ENCODE measurements around the gene OSBP2.
A peak's percentile ranks its signal among the peaks of the same experiment; 100 is the strongest.
"Not testable (repeated sequence)": the region's sequence is repeated elsewhere in the genome, so short reads cannot be mapped to it uniquely, and the experiment has no call there.

The OSBP2 gene, protein sequence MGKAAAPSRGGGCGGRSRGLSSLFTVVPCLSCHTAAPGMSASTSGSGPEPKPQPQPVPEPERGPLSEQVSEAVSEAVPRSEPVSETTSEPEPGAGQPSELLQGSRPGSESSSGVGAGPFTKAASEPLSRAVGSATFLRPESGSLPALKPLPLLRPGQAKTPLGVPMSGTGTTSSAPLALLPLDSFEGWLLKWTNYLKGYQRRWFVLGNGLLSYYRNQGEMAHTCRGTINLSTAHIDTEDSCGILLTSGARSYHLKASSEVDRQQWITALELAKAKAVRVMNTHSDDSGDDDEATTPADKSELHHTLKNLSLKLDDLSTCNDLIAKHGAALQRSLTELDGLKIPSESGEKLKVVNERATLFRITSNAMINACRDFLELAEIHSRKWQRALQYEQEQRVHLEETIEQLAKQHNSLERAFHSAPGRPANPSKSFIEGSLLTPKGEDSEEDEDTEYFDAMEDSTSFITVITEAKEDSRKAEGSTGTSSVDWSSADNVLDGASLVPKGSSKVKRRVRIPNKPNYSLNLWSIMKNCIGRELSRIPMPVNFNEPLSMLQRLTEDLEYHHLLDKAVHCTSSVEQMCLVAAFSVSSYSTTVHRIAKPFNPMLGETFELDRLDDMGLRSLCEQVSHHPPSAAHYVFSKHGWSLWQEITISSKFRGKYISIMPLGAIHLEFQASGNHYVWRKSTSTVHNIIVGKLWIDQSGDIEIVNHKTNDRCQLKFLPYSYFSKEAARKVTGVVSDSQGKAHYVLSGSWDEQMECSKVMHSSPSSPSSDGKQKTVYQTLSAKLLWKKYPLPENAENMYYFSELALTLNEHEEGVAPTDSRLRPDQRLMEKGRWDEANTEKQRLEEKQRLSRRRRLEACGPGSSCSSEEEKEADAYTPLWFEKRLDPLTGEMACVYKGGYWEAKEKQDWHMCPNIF

DNA sequence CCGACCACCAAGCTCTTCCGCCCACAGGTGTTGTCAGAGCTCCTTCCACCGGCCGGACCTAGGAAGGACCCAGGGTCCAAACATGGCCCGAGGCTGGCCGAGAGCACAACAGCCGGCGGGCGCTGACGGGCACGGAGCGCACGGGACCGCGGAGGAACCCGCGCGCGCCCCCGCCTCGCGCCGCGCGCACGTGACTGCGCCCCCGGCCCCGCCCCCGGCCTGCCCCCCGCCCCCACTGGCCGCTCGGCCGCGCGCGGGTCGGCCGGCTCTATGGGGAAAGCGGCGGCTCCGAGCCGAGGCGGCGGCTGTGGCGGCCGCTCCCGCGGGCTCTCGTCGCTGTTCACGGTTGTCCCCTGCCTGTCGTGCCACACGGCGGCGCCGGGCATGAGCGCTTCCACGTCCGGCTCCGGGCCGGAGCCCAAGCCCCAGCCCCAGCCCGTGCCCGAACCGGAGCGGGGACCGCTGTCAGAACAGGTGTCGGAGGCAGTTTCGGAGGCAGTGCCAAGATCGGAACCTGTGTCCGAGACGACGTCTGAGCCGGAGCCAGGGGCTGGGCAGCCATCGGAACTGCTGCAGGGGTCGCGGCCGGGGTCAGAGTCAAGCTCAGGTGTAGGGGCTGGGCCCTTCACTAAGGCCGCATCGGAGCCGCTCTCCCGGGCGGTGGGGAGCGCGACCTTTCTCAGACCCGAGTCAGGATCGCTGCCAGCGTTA is at the start of gene OSBP2:
OSBP2 (plus strand) TSS at position 235 of the 711 bp plus-strand sequence; CDS start at position 271, 36 bp downstream.
- peak in 1 of 4 experiments; percentile 11 for DNase-seq

DNA sequence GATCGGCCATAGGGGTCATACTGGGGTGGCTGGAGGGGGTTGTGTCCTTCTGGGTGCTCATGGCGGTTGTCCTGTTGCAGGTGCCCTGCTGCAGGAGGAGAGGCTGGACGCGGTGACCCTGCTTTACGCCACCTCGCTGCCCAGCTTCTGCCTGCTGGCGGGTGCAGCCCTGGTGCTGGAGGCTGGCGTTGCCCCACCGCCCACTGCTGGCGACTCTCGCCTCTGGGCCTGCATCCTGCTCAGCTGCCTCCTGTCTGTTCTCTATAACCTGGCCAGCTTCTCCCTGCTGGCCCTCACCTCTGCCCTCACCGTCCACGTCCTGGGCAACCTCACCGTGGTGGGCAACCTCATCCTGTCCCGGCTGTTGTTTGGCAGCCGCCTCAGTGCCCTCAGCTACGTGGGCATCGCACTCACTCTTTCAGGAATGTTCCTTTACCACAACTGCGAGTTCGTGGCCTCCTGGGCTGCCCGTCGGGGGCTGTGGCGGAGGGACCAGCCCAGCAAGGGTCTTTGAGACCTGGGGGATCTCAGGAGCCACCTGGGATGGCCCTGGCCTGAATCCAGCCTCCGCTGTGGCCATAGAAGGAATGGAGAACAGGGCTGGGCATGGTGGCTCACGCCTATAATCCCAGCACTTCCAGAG is 48.0 kb upstream of the OSBP2 start:
- no peak for DNase-seq

GRCh38 chr22:30647536-30647935 is 47.1 kb upstream of the OSBP2 start:
- no peak for DNase-seq

DNA sequence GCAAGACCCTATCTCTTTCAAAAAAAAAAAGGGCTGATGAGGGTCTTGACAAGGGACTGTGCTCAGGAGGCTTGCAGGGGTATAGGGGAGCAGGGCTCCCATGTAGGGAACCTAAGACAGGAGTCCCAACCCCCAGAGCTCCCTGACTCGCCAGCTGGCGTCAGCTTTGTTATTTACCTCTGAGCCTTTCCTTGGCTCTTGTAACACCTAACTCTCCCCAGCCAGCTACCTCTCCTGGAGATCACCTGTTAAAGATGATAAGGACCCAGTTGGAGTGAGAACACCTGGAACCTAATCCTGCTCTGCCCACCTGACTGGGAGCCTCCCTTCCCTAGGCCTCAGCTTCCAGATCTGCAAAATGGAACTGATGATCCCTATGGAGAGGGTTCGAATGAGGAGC is 45.8 kb upstream of the OSBP2 start:
- DNase-seq = no peak

- peak; percentile 40 to 64 (median 55) for DNase-seq
Measured at GRCh38 chr22:30649430-30650007, 45.2 kb upstream of the OSBP2 start.

DNA sequence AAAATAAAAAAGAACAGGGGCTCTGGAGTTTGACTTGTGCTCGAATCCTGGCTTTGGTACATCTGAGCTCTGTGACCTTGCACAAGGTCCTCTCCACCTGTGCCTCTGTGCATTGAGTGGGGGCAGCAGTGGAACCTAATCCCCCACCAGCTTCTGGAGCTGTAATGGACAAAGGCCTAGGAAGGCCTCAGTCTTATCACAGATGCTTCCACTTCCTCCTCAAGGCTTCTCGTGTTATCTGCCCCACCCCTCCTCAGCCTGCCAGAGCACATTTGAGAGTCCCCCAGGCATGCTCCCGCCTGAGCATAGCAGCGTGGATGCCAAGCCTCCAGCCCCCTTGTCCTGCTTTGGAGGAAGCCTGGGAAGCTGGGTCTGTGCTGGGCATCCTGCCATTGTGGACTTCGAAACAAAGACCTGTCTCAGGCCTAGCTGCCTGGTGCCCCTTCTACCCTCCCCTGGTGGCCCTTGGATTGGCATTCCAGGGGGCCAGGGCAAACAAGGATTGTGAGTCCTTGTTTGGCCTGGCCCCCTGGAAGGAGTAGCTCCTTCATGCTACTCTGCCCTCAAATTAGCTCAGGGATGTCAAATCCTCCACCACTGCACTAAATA is 44.1 kb upstream of the OSBP2 start:
- no peak for DNase-seq

DNA sequence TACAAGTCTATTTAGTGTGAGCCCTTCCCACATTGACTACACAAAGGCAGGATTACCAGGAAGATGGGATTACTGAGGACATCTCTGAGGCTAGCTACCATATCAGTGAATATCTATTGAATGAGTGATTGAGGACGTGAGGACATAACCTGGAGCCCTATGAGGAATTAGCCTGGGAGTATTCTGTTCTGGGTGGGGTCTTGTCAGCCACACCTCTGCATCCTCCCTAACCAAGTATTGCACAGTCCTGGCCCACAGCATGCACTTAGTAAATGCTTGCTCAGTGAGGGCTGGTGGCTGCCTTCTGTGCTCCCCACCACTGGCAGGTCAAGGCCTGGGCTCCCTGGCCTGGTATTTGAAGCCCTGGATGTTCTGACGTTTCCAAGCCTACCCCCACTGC is 41.8 kb upstream of the OSBP2 start:
- DNase-seq = no peak

- DNase-seq = no peak
Measured at GRCh38 chr22:30654361-30654760, 40.3 kb upstream of the OSBP2 start.

- DNase-seq = no peak
Measured at GRCh38 chr22:30655532-30655931, 39.1 kb upstream of the OSBP2 start.

GRCh38 chr22:30662040-30662439 is 32.6 kb upstream of the OSBP2 start:
- DNase-seq = no peak

GRCh38 chr22:30664798-30665197 is 29.9 kb upstream of the OSBP2 start:
- no peak for DNase-seq

DNA sequence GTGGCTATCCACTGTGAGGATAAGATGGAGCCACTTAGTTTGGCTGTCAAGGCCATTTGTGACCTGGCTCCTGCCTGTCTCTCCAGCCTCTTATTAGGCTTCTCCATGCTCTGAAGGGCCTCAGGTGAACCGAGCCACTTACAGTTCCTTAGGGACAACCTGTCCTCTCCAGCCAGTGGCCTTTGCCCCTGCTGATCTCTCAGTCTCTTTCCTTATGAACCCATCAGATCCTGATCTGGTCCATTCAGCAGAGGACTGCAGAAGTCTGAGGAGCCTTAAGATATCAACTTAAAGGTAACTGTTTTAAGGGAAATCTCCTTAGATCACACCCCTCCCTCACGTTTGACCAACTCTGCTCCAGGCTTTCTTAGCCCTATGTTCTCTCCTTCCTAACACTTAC is 29.4 kb upstream of the OSBP2 start:
- DNase-seq = no peak

DNA sequence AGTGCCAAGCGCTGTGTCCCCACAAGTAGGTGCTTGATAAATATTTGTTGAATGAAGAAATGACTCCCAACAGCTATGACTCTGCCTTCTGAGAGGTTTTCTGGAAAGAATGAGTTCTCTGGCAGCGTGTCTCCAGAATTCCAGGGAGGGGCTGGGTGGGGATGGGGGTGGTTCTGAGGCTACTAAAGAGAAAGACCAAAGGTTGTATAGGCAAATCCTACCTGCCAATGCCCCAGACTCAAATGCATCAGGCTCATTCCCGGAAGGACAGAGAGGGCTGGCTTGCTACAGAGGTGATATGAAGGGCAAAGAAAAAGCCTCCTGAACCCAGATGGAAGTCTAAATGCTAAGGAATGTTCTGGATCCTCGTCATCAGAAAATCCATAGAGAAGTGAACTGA is 28.9 kb upstream of the OSBP2 start:
- DNase-seq = no peak

GRCh38 chr22:30667107-30667493 is 27.6 kb upstream of the OSBP2 start:
- no peak for DNase-seq

- peak; percentile 84 to 92 (median 86) for DNase-seq
Measured at GRCh38 chr22:30667494-30668385, 26.9 kb upstream of the OSBP2 start, which contains the start of gene DUSP18. TSS of gene DUSP18 (minus strand) at chr22:30667875. CDS start at chr22:30664003, 3,872 bp downstream.

- no peak for DNase-seq
Measured at GRCh38 chr22:30668386-30668710, 26.3 kb upstream of the OSBP2 start.

DNA sequence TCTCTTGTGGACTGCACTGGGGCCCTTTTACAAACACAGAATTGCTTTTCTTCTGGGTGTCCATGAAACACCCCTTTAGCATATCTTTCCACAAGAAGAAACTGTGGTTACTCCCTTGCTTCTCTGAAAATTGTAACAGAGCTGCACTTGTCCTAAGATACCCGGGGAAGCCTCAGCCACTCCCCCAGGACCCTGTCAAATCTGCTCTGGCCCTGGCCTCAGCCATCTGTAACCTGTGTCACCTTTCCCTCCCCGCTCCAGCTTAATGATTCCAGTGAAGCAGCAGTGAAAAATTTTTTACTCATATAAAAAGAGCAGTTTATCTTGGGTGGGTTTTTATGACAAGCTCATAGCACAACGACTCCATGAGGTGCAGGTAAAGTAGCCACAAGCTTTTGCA is 23.6 kb upstream of the OSBP2 start:
- DNase-seq = no peak

DNA sequence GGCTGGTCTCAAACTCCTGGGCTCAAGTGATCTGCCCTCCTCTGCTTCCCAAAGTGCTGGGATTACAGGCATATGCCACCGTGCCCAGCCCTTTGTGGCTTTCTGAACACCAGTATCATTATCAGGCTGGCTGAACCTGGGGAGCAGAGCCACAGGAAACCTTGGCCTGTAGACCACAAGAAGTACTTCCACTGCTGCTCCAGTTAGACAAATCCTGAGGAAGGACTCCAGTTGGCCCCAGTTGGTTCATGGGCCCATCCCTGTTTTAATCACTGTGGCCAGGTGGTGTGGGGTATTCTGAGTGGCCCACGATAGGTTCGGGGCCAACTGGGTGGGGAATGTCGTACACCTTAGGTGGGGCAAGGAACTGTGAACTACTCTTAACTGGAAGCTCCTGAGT is 21.5 kb upstream of the OSBP2 start:
- no peak for DNase-seq

GRCh38 chr22:30674482-30674881 is 20.2 kb upstream of the OSBP2 start:
- DNase-seq = no peak

GRCh38 chr22:30675436-30675835 is 19.2 kb upstream of the OSBP2 start:
- no peak for DNase-seq

- DNase-seq = not testable (repeated sequence)
Measured at GRCh38 chr22:30676565-30676964, 18.1 kb upstream of the OSBP2 start.
